Endothelial cell of umbilical vein (primary cell): ENCODE data around the gene CST3.

Source experiments
- EZH2 ChIP-seq: IDR thresholded peaks from 2 replicates; pipeline ENCODE4 v1.6.1; 2012; ENCODE audit warnings: borderline replicate concordance, low read depth, mild to moderate bottlenecking, moderate library complexity, low read length, inconsistent platforms; ENCODE audit not compliant: severe bottlenecking
- FOS ChIP-seq: IDR thresholded peaks from 2 replicates; pipeline ENCODE4 v1.6.1; 2011; ENCODE audit warnings: mild to moderate bottlenecking, low read length, moderate library complexity, borderline replicate concordance; ENCODE audit not compliant: insufficient read depth
- GATA2 ChIP-seq: IDR thresholded peaks from 2 replicates; pipeline ENCODE4 v1.7.0; 2011; ENCODE audit warnings: low read depth, mild to moderate bottlenecking, moderate library complexity, mixed read lengths, low read length; ENCODE audit not compliant: insufficient read length, insufficient read depth
- JUN ChIP-seq: IDR thresholded peaks from 2 replicates; pipeline ENCODE4 v1.6.1; 2011; ENCODE audit warnings: borderline replicate concordance, low read depth; ENCODE audit not compliant: insufficient read length, insufficient read depth
- MAX ChIP-seq: IDR thresholded peaks from 2 replicates; pipeline ENCODE4 v1.6.1; 2011; ENCODE audit not compliant: insufficient read depth, insufficient read length
- MYC ChIP-seq: IDR thresholded peaks from one replicate; pipeline ENCODE4 v1.6.1; 2011; ENCODE audit warnings: mild to moderate bottlenecking, low read depth, low read length
- POLR2A ChIP-seq: IDR thresholded peaks from 2 replicates; pipeline ENCODE4 v1.6.1; 2012; ENCODE audit warnings: low read depth, mild to moderate bottlenecking, control low read depth, low read length
- POLR2AphosphoS5 ChIP-seq: IDR thresholded peaks from 2 replicates; pipeline ENCODE4 v1.6.1; 2012; ENCODE audit warnings: low read depth, mild to moderate bottlenecking, control low read depth, low read length, moderate library complexity; ENCODE audit not compliant: insufficient read depth
- TF ChIP-seq, protein P1 (sequence below), 2 donors: IDR thresholded peaks; 1 replicate in 1 of 2; 2 replicates in 1 of 2; pipeline ENCODE4 v1.5.1; 2011; ENCODE audit warnings: low read length in 2 of 2, mild to moderate bottlenecking in 2 of 2, moderate library complexity in 2 of 2, control low read depth in 1 of 2, inconsistent platforms in 1 of 2, low read depth in 1 of 2; ENCODE audit not compliant: insufficient read depth in 1 of 2; ENCODE audit errors: extremely low read depth in 1 of 2

- TF ChIP-seq, protein P1, sequence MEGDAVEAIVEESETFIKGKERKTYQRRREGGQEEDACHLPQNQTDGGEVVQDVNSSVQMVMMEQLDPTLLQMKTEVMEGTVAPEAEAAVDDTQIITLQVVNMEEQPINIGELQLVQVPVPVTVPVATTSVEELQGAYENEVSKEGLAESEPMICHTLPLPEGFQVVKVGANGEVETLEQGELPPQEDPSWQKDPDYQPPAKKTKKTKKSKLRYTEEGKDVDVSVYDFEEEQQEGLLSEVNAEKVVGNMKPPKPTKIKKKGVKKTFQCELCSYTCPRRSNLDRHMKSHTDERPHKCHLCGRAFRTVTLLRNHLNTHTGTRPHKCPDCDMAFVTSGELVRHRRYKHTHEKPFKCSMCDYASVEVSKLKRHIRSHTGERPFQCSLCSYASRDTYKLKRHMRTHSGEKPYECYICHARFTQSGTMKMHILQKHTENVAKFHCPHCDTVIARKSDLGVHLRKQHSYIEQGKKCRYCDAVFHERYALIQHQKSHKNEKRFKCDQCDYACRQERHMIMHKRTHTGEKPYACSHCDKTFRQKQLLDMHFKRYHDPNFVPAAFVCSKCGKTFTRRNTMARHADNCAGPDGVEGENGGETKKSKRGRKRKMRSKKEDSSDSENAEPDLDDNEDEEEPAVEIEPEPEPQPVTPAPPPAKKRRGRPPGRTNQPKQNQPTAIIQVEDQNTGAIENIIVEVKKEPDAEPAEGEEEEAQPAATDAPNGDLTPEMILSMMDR (IDR thresholded peaks at IDR 0.05; ENCODE audit: extremely low read depth in 1 of 2, insufficient read depth in 1 of 2, low read depth in 1 of 2, low read length in 2 of 2): no peak
- no peak for TF ChIP-seq POLR2A
- no peak for TF ChIP-seq EZH2
- no peak for TF ChIP-seq JUN
- no peak for TF ChIP-seq POLR2AphosphoS5
- no peak for TF ChIP-seq MAX
- no peak for TF ChIP-seq FOS
- TF ChIP-seq MYC: no peak
- TF ChIP-seq GATA2: no peak
Measured at GRCh38 chr20:23654717-23655116, 17.0 kb upstream of the CST3 start.
